Measurements from ENCODE around the gene NLRC5.

NLRC5 gene, protein sequence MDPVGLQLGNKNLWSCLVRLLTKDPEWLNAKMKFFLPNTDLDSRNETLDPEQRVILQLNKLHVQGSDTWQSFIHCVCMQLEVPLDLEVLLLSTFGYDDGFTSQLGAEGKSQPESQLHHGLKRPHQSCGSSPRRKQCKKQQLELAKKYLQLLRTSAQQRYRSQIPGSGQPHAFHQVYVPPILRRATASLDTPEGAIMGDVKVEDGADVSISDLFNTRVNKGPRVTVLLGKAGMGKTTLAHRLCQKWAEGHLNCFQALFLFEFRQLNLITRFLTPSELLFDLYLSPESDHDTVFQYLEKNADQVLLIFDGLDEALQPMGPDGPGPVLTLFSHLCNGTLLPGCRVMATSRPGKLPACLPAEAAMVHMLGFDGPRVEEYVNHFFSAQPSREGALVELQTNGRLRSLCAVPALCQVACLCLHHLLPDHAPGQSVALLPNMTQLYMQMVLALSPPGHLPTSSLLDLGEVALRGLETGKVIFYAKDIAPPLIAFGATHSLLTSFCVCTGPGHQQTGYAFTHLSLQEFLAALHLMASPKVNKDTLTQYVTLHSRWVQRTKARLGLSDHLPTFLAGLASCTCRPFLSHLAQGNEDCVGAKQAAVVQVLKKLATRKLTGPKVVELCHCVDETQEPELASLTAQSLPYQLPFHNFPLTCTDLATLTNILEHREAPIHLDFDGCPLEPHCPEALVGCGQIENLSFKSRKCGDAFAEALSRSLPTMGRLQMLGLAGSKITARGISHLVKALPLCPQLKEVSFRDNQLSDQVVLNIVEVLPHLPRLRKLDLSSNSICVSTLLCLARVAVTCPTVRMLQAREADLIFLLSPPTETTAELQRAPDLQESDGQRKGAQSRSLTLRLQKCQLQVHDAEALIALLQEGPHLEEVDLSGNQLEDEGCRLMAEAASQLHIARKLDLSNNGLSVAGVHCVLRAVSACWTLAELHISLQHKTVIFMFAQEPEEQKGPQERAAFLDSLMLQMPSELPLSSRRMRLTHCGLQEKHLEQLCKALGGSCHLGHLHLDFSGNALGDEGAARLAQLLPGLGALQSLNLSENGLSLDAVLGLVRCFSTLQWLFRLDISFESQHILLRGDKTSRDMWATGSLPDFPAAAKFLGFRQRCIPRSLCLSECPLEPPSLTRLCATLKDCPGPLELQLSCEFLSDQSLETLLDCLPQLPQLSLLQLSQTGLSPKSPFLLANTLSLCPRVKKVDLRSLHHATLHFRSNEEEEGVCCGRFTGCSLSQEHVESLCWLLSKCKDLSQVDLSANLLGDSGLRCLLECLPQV (N-terminal part only)

DNA sequence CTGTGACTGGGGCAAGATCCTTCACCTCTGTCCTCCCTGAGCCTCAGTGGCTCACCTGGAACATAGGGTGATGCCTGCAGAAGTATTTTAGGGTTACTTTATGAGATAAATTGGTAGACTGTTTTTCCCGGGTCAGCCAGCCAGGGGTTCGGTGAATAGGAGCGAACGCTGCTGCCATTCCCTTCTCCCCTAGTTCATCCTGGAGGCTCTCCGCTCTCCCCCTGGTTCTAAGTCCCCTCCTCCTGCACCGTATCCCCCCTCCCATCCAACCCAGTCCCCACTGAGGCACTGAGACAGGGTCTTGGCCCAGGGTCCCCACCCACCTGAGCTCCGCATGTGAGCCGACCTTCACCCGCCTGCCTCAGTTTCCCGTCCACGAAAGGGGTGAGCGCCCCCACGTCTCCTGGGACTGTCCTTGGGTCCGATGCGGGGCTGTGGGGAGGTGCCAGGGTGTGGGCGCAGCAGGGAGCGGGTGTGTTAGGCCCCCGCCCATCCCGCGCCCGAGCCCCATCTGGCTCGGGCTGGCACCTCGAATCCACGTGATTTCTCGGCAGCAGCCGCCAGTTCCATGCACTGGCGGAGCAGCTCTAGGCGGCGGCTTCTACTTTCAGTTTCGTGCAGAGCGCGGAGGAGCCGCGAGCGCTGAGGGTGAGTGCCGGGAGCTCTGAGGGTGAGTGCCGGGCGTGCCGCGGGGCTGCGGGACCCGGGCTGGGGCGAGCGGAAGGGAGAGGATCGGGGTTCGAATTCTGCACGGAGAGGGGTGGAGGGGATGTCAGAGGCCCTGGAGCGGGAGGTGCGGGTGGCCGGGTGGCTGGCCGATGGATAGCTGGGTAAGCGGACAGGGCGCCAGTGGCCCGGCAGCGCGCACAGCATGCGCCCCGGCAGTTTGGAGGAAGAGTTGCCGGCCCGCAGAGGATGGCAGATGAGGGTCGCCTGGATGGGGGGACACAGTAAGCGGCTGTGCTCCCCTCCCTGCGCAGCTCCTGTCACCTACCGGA, at the start of gene NLRC5:
TSS of gene NLRC5 (plus strand) at position 610 of the 998 bp plus-strand sequence. CDS start 31,156 bp downstream, outside the sequence.
- peak; percentile 97 for DNase-seq

DNA sequence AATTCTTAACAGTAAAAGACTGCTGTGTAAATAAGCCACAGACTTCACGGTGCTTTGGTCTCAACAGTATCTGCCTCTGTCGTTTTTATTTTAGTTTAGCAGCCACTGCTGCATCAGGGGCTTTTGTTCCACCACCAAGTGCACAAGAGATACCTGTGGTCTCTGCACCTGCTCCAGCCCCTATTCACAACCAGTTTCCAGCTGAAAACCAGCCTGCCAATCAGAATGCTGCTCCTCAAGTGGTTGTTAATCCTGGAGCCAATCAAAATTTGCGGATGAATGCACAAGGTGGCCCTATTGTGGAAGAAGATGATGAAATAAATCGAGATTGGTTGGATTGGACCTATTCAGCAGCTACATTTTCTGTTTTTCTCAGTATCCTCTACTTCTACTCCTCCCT, 49.6 kb upstream of the NLRC5 start:
- no peak for DNase-seq

DNA sequence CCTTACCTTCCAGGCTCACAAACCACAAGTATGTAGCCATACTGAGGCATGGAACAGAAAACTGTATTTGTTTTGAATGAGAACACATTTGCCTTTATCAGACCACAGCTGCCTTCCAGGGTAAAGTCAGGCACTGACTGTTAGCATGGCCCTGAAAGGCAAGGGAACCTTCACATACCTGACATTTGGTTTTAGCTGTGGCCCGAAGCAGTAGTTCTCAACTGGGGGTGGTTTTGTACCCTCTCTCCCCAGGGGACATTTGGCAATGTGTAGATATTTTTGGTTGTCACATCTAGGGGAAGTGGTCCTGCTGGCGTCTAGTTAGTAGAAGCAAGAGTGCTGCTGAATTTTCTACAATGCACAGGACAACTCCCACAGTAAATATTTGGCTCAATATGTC, 48.3 kb upstream of the NLRC5 start:
- DNase-seq: no peak

DNA sequence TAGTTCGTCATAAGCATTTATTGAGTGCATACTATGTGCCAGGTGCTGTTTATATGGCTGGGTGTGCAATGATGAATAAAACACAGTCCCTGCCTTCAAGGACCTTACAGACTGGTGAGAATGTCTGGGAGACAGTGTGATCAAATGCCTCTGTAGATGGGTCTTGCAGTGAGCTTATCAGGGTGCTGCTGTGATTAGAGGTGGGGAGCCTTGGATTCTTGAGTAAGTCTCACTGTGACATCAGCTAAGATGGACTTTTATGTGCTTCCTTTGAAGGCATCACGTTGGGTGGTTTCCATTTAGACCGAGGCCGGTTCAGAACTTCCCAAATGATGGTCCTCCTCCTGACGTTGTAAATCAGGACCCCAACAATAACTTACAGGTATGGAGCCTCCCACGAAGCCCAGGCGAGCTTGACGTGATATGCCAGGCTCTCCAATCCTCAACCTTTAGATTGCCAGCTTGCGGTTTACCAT, 47.5 kb upstream of the NLRC5 start:
- DNase-seq: no peak

- no peak for DNase-seq
Measured at GRCh38 chr16:56943761-56944375, 45.5 kb upstream of the NLRC5 start.

GRCh38 chr16:56944954-56945839, 44.2 kb upstream of the NLRC5 start:
- DNase-seq: peak; percentile 87

DNA sequence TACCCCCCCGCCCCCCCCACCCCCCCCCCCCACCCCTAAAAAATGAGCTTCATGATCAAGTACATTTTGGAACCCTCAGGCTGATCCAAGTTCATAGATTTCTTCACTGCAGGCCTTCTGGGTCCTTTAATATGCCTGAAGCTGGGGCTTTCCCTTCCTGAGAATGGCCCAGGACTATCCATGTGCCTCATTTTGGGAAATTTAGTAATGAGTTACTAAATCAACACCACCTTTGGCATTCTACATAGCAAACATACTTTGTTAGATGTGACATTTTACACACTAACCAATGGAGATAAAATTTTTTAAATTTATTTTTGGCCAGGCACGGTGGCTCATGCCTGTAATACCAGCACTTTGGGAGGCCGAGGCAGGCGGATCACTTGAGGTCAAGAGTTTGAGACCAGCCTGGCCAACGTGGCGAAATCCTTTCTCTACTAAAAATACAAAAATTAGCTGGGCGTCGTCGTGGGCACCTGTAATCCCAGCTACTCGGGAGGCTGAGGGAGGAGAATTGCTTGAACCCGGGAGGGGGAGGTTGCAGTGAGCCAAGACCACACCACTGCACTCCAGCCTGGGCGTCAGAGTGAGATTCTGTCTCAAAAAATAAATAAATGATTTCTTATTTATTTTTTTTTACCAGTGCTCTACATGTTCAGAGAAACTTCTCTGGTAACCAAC, 43.4 kb upstream of the NLRC5 start:
- DNase-seq: no peak

DNA sequence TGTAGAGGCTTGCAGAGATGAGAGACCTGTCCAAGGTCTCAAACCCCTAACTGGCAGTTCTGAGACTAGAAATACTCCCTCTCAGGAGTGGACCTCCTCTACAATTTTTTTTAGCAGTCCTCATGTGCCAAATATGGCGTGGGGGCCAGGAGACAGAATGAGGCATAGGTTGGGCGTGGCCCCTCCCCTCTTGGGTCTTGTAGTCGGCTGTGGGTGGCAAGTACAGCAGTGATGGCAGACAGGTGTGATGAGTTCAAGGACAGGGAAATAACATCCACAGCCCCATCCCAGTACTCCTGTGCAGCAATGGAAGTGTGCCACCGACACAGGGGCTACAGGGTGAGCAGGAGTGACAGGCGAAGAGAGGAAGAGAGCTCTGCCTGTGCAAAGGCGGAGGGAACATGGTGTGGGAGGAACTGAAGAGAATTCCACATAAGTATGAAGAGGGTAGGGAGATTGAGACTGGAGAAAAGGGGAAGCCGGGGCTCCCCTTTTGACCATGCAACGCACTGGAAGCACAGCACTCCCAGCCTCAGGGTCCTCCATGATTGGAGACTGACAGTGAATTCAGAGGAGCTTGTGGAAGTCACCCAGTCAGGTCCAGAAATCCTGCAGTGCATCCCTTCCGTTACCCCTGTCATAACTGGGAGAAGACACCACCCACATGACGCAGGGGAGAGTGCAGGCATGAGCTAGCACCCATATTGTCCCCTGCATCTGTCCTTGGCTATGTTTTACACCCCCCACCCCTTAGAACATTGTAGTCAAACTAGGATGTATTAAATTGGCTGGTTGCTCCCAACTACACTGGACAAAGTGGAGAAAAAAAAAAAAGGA, 42.4 kb upstream of the NLRC5 start:
- DNase-seq: no peak

DNA sequence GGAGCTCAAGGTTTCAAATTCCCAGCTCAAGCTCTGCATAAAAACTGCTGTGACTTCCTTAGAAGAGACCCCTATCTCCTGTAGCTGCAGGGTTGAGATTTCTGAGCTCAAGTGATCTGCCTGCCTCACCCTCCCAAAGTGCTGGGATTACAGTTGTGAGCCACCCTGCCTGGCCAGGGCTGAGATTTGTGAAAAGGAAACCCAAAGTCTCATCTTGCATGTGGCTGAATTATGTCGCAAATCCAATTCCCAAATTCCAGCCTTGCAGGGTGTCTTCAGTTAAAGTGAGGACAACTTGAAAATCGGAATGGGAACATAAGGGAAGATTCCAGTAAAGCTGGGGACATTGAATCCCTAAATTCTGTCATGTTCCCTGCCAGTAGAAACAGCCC, 41.8 kb upstream of the NLRC5 start:
- DNase-seq: no peak

- DNase-seq: no peak
Measured at GRCh38 chr16:56948234-56948633, 41.1 kb upstream of the NLRC5 start.

GRCh38 chr16:56950051-56950450, 39.3 kb upstream of the NLRC5 start:
- no peak for DNase-seq

DNA sequence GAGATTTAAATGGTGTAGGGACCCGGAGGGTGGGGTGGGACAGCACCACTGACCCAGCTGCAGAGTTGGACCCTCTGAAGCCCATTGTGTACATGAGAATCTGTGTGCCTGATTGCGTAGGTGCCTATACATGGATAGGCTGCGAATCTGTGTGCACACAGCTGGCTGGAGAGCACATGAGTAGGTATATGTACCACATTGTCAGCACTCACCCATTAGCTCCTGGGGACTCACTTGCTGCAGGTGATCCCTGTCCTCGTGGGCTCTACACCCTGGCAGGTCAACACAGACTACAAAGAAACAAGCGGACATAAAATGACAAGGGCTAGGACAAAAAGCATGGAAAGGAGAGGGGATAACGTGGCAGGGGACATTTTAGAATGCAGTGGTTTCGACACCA, 38.9 kb upstream of the NLRC5 start:
- no peak for DNase-seq

GRCh38 chr16:56950881-56951771, 38.2 kb upstream of the NLRC5 start:
- DNase-seq: peak; percentile 73

GRCh38 chr16:56953006-56953405, 36.4 kb upstream of the NLRC5 start:
- no peak for DNase-seq

DNA sequence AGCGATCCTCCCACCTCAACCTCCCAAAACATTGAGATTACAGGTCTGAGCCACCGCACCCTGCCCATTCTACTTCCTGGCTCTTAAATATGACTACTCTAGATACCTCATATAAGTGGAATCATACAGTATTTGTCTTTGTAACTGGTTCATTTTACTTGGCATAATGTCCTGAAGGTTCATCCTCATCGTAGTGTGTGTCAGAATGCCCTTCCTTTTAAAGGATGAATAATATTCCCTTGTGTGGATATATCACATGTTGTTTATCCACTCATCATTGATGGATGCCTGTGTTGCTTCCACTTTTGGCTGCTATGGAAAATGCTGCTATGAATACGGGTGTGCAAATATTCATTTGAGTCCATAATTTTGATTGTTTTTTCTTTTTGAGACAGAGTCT, 33.3 kb upstream of the NLRC5 start:
- DNase-seq: no peak

DNA sequence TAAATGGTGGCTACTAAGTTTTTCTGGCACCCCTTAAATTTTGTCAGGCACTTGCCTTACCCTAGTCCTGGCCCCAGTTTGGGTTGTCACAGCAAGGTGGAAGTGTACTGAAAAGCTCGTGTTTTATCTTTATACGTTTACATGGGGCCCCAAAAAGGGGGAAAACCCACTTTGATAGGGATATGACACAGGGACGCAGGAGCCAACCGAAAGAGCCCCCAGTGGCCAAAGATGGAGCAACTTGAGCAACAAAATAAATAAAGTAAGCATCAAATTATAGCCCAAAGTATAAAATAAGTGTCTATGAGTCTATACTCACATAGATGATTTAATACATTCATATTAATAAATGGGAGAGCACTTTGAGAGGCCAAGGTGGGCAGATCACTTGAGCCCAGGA, 32.6 kb upstream of the NLRC5 start:
- no peak for DNase-seq

DNA sequence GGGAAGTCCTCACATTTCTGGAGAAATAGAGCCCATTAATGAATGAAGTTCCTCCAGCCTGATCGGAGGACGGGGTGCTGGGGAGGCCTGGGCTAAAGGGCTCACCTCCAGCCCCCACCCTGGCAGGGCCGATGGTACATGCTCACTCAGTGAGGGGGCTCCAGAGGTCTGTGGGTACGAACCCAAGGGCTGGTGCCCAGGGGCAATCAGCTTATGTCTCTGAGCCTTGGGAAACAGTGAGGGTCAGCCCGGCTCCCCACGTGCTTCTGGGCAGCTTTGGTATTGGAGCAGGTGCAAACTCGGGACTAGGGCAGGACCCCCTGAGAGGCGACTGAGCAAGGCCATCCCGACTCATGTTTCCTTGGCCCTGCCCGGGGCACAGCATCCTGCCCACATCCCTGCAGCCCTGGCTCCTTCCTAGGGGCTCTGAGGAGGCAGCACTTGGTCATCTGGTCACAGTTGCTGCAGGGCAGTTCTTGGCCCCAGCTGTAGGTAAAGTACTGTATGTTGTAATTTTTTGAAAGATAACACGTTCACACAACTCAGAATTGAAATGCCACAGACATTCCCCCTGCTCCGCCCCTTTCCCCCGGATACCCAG, 28.6 kb upstream of the NLRC5 start:
- no peak for DNase-seq

All from activated CD4-positive, alpha-beta T cell treated with anti-CD3 and anti-CD28 coated beads, Interleukin-10, Interleukin-2, amounts not matched to agents 100 ng/mL and 50 ng/mL, durations not matched to agents 16 hours and 8 hours (primary cell).